Forelimb muscle (tissue), 1 donor: ENCODE data around the gene STARD7. TPM values are rescaled to one million over a fixed set of nuclear protein-coding genes. Genes with fewer than 3 reads are reported as not detected.
"Not testable (repeated sequence)": the region's sequence is repeated elsewhere in the genome, so short reads cannot be mapped to it uniquely, and the experiment has no call there.

Source experiments
- DNase-seq: peaks from one replicate; pipeline ENCODE4 v3.0.0-alpha.2; 2013; ENCODE audit warnings: low read depth
- polyA plus RNA-seq: library from polyadenylated mRNA; unstranded; fragments of 120-200 nt; gene quantifications from one replicate; pipeline ENCODE4 v1.2.1, GENCODE V29; 2013; ENCODE audit not compliant: insufficient read length

The STARD7 gene
- 105 TPM for polyA plus RNA-seq

- DNase-seq = peak; percentile 85
Observed at GRCh38 chr2:96208143-96209010, at the start of gene STARD7. Gene STARD7, minus strand, starts transcription at chr2:96208827. Its CDS starts 393 bp downstream, at chr2:96208434.

GRCh38 chr2:96257744-96258143 lies 49.1 kb upstream of the STARD7 start:
- not testable (repeated sequence) for DNase-seq

GRCh38 chr2:96256611-96257113 lies 48.0 kb upstream of the STARD7 start:
- DNase-seq = no peak

GRCh38 chr2:96254571-96254970 lies 45.9 kb upstream of the STARD7 start:
- no peak for DNase-seq

GRCh38 chr2:96253006-96253405 lies 44.4 kb upstream of the STARD7 start:
- no peak for DNase-seq

GRCh38 chr2:96252526-96252925 lies 43.9 kb upstream of the STARD7 start:
- DNase-seq = no peak

- DNase-seq = no peak
Observed at GRCh38 chr2:96251721-96252292, 43.2 kb upstream of the STARD7 start.

GRCh38 chr2:96250188-96250587 lies 41.6 kb upstream of the STARD7 start:
- DNase-seq = no peak

GRCh38 chr2:96249654-96250053 lies 41.0 kb upstream of the STARD7 start:
- peak; percentile 65 for DNase-seq

GRCh38 chr2:96248624-96249023 lies 40.0 kb upstream of the STARD7 start:
- no peak for DNase-seq

- DNase-seq = no peak
Observed at GRCh38 chr2:96247896-96248295, 39.3 kb upstream of the STARD7 start.

- no peak for DNase-seq
Observed at GRCh38 chr2:96247009-96247408, 38.4 kb upstream of the STARD7 start.

- no peak for DNase-seq
Observed at GRCh38 chr2:96245609-96246390, 37.2 kb upstream of the STARD7 start.

- no peak for DNase-seq
Observed at GRCh38 chr2:96243843-96244242, 35.2 kb upstream of the STARD7 start.

- no peak for DNase-seq
Observed at GRCh38 chr2:96241900-96242611, 33.4 kb upstream of the STARD7 start.

GRCh38 chr2:96241227-96241626 lies 32.6 kb upstream of the STARD7 start:
- no peak for DNase-seq

- DNase-seq = no peak
Observed at GRCh38 chr2:96240341-96241038, 31.9 kb upstream of the STARD7 start.

- DNase-seq = no peak
Observed at GRCh38 chr2:96239745-96240264, 31.2 kb upstream of the STARD7 start.

GRCh38 chr2:96239091-96239490 lies 30.5 kb upstream of the STARD7 start:
- no peak for DNase-seq

- DNase-seq = no peak
Observed at GRCh38 chr2:96238266-96238665, 29.6 kb upstream of the STARD7 start.

- DNase-seq = no peak
Observed at GRCh38 chr2:96236882-96237281, 28.3 kb upstream of the STARD7 start.
